ENCODE measurements around the gene DNAJB1.
"Not testable (repeated sequence)": the region's sequence is repeated elsewhere in the genome, so short reads cannot be mapped to it uniquely, and the experiment has no call there.

DNAJB1 gene

GRCh38 chr19:14519860-14520407, 1.7 kb upstream of the DNAJB1 start:
- no peak for DNase-seq

GRCh38 chr19:14519245-14519859, 1.2 kb upstream of the DNAJB1 start:
- no peak for DNase-seq

GRCh38 chr19:14517446-14517839, 754 bp downstream of the DNAJB1 start:
- no peak for DNase-seq

GRCh38 chr19:14516746-14517438, 1.3 kb downstream of the DNAJB1 start:
- DNase-seq, result no peak

GRCh38 chr19:14516048-14516534, 2.1 kb downstream of the DNAJB1 start:
- DNase-seq, result no peak

GRCh38 chr19:14515501-14516047, 2.6 kb downstream of the DNAJB1 start:
- DNase-seq, result no peak

GRCh38 chr19:14514215-14514863, 3.9 kb downstream of the DNAJB1 start:
- no peak for DNase-seq

- no peak for DNase-seq
Measured at GRCh38 chr19:14512406-14512961, 5.7 kb downstream of the DNAJB1 start.

- no peak for DNase-seq
Measured at GRCh38 chr19:14511229-14511593, 7.0 kb downstream of the DNAJB1 start.

- DNase-seq, result no peak
Measured at GRCh38 chr19:14510311-14511228, 7.6 kb downstream of the DNAJB1 start.

GRCh38 chr19:14507704-14508542, 10.3 kb downstream of the DNAJB1 start:
- no peak for DNase-seq

- DNase-seq, result no peak
Measured at GRCh38 chr19:14505488-14506239, 12.5 kb downstream of the DNAJB1 start.

- not testable (repeated sequence) for DNase-seq
Measured at GRCh38 chr19:14504575-14504974, 13.6 kb downstream of the DNAJB1 start.

- DNase-seq, result no peak
Measured at GRCh38 chr19:14503285-14503684, 14.9 kb downstream of the DNAJB1 start.

- DNase-seq, result no peak
Measured at GRCh38 chr19:14502334-14503092, 15.7 kb downstream of the DNAJB1 start.

- no peak for DNase-seq
Measured at GRCh38 chr19:14497228-14497921, 20.8 kb downstream of the DNAJB1 start.

- DNase-seq, result no peak
Measured at GRCh38 chr19:14496834-14497227, 21.4 kb downstream of the DNAJB1 start.

- peak; percentile 99 for DNase-seq
Measured at GRCh38 chr19:14496029-14496833, 22.0 kb downstream of the DNAJB1 start, which contains the start of gene GIPC1. GIPC1 (minus strand) TSS chr19:14496127; CDS start chr19:14482976, 13,151 bp downstream.
